GM12872 (cell line): ENCODE data around the gene LIMK2.
A peak's percentile ranks its signal among the peaks of the same experiment; 100 is the strongest.

Source experiments
- TF ChIP-seq, protein P1 (sequence below): IDR thresholded peaks from 3 replicates; pipeline ENCODE4 v1.5.1; 2011; ENCODE audit warnings: low read depth, mild to moderate bottlenecking, low read length, moderate library complexity; ENCODE audit not compliant: insufficient read depth

The LIMK2 gene

DNA sequence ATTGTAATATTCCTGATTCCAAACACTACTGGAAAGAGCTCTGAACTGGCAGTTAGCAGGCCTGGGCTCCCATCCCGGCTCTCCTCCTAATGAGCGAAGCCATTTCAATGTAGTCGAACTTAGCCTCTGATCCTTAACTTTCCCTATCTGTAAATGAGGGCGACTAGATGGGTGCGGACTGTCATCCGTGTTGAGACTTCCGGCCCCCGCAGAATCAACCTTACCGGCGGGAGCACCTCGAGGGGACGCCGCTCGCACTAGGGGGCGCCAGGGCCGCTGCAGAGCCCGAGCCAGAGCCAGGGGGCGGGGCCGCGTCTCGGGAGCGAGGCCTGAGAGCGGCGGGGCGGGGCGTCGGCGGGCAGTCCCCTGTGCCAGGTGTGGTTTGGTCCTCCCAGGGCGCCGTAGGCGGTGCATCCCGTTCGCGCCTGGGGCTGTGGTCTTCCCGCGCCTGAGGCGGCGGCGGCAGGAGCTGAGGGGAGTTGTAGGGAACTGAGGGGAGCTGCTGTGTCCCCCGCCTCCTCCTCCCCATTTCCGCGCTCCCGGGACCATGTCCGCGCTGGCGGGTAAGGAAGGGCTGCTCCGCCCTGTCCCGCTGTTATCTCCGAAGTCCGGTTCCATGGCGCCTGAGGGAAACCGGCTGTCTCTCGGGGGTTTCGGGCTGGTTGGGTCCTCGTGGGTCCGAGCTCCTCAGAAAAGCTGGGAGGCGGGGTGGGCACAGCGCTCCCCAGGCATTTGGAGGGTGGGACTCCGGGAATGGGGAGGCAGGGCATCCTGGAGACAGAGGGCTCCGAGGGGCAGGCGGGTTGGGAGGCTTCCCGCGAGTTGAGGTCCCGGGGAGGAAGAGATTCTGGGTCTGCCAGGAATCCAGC, at the start of gene LIMK2:
LIMK2 (plus strand) TSS at position 437 of the 869 bp plus-strand sequence; CDS start at position 548, 111 bp downstream.
- TF ChIP-seq, protein P1, sequence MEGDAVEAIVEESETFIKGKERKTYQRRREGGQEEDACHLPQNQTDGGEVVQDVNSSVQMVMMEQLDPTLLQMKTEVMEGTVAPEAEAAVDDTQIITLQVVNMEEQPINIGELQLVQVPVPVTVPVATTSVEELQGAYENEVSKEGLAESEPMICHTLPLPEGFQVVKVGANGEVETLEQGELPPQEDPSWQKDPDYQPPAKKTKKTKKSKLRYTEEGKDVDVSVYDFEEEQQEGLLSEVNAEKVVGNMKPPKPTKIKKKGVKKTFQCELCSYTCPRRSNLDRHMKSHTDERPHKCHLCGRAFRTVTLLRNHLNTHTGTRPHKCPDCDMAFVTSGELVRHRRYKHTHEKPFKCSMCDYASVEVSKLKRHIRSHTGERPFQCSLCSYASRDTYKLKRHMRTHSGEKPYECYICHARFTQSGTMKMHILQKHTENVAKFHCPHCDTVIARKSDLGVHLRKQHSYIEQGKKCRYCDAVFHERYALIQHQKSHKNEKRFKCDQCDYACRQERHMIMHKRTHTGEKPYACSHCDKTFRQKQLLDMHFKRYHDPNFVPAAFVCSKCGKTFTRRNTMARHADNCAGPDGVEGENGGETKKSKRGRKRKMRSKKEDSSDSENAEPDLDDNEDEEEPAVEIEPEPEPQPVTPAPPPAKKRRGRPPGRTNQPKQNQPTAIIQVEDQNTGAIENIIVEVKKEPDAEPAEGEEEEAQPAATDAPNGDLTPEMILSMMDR, result peak; percentile 71

DNA sequence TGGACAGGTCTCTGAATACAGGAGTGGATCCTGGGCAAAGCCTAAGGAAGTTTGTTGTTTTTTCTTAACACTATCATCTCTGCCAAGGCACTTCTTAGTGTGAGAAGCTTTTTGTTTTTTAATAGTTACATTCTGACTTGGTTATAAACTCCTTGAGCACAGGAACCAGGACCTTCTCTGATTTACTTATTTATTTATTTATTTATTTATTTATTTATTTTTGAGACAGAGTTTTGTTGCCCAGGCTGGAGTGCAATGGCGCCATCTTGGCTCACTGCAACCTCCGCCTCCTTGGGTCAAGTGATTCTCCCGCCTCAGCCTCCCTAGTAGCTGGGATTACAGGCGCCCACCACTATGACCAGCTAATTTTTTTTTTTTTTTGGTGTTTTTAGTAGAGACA, 41.1 kb upstream of the LIMK2 start:
- TF ChIP-seq, protein P1, result no peak

DNA sequence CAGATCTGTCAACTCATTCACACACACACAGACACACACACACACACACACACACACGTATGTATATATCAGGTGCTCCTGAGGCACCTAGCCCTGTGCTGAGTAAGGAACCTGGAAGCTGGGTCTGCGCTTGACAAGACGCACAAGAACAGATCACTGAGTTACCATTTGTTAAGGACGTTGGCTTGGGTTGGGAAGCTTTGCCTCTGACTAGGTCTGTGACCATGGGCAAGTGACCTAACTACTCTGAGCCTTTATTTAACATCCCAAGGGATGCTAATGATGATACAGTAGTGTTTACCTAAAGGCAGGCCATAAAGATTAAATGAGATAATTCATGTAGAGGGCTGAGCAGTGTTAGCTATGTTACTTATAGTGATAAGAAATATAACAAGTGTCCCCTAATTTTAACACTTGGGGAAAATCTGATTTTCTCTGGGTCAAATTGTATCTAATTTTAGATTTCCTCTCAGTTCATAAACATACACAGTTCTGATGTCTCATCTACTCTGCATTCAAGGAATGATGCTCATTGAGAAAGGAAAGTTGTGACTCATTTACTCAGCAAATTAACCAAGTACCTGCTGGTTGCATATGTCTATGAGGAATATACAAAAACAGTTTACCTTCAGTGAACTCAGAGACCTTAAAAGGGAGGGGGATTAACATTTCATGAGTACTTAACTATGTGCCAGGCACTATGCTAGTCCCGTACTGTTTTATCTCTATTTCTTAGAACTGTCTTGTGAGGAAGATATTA, 38.5 kb upstream of the LIMK2 start:
- TF ChIP-seq, protein P1, result no peak

DNA sequence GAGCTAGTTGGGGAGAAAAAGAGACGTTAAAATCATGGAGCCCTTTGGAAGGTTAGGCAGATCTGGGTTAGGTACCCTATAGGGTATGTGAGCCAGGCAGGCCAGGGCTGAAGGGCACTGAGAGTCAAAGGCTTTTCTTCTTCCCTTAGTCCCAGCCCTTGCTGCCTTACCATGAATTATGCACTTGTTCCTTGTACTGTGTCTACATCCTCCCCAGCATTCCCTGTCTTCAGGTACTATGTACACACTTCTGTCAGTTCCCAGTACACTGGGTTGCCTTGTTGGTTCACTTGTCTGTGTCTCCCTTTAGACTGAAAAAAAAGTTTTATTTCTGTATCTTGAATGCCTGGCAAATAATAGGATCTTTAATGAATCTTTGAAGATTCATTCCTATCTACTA, 35.2 kb upstream of the LIMK2 start:
- TF ChIP-seq, protein P1, result no peak

DNA sequence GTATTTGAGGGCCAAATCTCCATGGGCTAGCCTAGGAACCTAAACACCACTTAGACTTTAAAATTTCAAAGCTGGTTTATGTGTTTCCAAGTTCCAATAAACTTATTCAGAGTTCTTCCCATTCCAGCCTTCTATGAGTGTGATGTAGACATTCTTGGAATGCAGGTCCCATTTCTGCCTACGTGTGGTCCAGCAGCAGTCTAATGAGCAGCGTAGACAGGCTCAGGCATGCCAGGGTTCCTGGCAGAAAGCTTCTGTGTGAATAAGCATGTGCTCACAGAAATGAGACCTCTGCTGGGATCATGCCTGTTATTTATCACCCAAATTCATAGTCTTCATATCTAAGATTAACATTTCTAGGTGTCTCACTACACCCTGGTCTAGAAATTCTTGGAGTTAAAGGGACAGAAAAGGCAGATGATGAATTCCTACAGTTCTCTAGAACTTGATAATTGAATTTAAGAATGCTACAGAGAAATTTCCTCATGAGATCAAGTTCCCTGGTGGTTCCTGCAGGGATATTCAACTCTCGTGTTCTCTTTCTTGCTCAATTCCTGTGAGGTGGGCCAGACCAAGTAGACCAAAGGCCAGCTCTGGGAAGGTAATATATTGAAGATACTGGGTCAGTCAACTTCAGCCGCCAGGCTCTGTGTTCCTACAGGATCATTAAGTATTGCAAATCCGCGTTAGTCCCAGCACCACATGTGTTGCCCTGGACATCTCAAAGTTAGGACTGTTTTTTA, 34.5 kb upstream of the LIMK2 start:
- TF ChIP-seq, protein P1, result no peak

DNA sequence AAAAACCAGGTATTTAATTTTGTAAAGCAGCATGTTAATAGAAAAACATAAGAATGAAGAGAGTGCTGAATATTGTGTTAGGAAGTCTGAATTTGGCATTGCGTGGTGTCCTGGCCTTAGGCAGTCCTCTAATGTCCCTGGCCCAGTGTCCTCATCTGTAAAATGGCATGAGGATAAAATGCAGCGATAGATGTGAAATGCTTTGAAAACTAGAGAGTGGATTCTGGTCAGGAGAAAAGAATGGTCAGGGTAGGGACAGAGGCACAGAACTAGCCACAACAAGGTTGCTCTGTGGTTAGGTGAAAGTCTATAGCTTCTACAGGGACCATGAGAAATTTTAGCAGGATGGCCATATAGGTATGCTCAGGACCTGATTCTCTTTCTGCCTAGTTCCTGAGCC, 33.2 kb upstream of the LIMK2 start:
- TF ChIP-seq, protein P1, result no peak

DNA sequence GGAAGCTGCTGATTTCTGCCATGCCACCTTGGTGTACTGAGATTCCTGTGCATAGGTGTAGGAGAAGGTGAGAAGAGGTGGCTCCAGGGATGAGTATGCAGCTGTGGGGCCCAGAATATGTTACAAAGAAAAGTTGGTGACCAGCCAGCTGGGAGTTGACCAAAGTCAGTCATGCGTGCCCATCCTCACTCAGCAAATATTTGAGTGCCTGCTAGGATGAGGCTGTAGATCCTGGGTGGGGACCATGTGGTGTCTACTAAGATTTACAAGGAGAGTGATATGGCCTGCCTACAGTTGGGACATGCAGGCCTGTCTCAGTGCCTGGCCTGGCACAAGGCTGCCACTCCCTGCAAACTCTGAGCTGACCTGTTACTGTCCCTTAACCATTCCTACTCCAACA, 32.8 kb upstream of the LIMK2 start:
- TF ChIP-seq, protein P1, result no peak
